ENCODE measurements around the gene KIAA0825. TPM values are rescaled to one million over a fixed set of nuclear protein-coding genes. Genes with fewer than 3 reads are reported as not detected.

The KIAA0825 gene
- total RNA-seq, 4 donors from 2014 or later = 4.8 to 11.8 (median 7.2) TPM

- Histone ChIP-seq H3K27ac (no peak overlapping the region), H3K9me3 (peaks cover 0 to 5% (median 0%) of the 10 kb centered on the region in 4 donors), H3K27me3 (no peaks in the 10 kb centered on the region), H3K4me3 (no peak overlapping the region), H3K4me1 (no peaks in the 10 kb centered on the region), H3K36me3 (peaks cover 0 to 4% (median 0%) of the 10 kb centered on the region in 3 donors)
- no peak for DNase-seq (ENCODE audit: low spot score in 2 of 2)
- 74 to 95% methylated on average over 4 of the region's 4 CpGs for WGBS, 2 donors
- TF ChIP-seq CTCF (IDR thresholded peaks at IDR 0.05) (no peak), EP300 (IDR thresholded peaks at IDR 0.05) (no peak), POLR2A (IDR thresholded peaks at IDR 0.05) (no peak)
Observed at GRCh38 chr5:94353605-94354004, 264.8 kb downstream of the KIAA0825 start.

DNA sequence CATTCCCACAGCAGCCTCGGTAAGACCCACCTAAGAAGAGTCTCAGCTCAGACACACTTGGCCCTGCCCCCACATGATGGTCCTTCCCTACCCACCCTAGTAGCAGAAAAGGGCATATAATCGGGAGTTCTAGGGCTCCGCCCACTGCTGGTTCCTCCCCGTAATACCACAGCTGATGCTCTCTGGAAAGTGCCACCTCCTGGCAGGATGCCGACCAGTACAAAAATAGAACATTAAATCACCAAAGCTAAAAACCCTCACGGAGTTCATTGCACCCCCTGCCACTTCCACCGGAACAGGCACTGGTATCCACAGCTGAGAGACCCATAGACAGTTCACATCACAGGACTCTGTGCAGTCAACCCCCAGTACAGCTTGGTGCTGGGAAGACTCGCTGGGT, 271.3 kb downstream of the KIAA0825 start:
- peaks cover 0 to 23% (median 0%) of the 10 kb centered on the region in 3 donors for H3K36me3 ChIP-seq

GRCh38 chr5:94345257-94345656, 273.1 kb downstream of the KIAA0825 start:
- TF ChIP-seq EP300 (IDR thresholded peaks at IDR 0.05) = no peak
- no peak for TF ChIP-seq POLR2A (IDR thresholded peaks at IDR 0.05)
- no peak for TF ChIP-seq CTCF (IDR thresholded peaks at IDR 0.05)
- Histone ChIP-seq H3K27me3 (no peaks in the 10 kb centered on the region), H3K4me1 (no peaks in the 10 kb centered on the region), H3K4me3 (no peak overlapping the region), H3K27ac (no peak overlapping the region), H3K36me3 (peaks cover 0 to 23% (median 0%) of the 10 kb centered on the region in 3 donors), H3K9me3 (peaks cover 0 to 20% (median 0%) of the 10 kb centered on the region in 4 donors)
- DNase-seq (ENCODE audit: low spot score in 2 of 2) = no peak

More for the DNA sequence above, 271.3 kb downstream of the KIAA0825 start:
- DNase-seq (ENCODE audit: low spot score in 2 of 2) = no peak
- Histone ChIP-seq H3K9me3 (peaks cover 0 to 20% (median 0%) of the 10 kb centered on the region in 4 donors), H3K4me3 (no peak overlapping the region), H3K27ac (no peak overlapping the region), H3K27me3 (no peaks in the 10 kb centered on the region), H3K4me1 (no peaks in the 10 kb centered on the region)
- no peak for TF ChIP-seq POLR2A (IDR thresholded peaks at IDR 0.05)
- no peak for TF ChIP-seq CTCF (IDR thresholded peaks at IDR 0.05)
- no peak for TF ChIP-seq EP300 (IDR thresholded peaks at IDR 0.05)
- WGBS, 2 donors = 94 to 97% methylated on average over 8 of the region's 8 CpGs

DNA sequence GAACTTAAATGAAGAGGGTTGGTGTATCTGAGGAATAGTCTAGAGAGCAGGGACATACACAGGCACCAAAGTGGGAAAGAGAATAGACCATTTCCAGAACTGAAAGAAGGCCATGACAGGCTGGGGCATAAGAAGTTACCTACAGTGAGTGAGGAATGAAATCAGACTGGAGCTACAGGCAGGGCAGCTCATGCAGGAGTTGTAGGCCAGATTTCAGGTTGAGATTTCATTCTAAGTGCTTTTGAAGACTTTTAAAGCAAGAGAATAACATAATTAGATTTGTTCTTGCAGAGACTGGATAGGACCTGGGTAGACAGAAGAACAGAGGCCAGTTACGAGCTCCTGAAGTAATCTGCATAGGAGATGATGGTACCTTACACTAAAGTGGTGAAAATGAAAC, 280.8 kb downstream of the KIAA0825 start:
- Histone ChIP-seq H3K9me3 (no peaks in the 10 kb centered on the region), H3K27me3 (no peaks in the 10 kb centered on the region), H3K4me3 (no peak overlapping the region), H3K4me1 (no peaks in the 10 kb centered on the region), H3K36me3 (peaks cover 0 to 8% (median 0%) of the 10 kb centered on the region in 3 donors), H3K27ac (no peak overlapping the region)
- DNase-seq (ENCODE audit: low spot score in 2 of 2) = no peak
- TF ChIP-seq EP300 (IDR thresholded peaks at IDR 0.05) (no peak), POLR2A (IDR thresholded peaks at IDR 0.05) (no peak), CTCF (IDR thresholded peaks at IDR 0.05) (no peak)
- WGBS, 2 donors = 97% methylated on average over 1 of the region's 1 CpG

- TF ChIP-seq CTCF (IDR thresholded peaks at IDR 0.05) (no peak), EP300 (IDR thresholded peaks at IDR 0.05) (no peak), POLR2A (IDR thresholded peaks at IDR 0.05) (no peak)
- 96 to 100% methylated on average over 2 of the region's 2 CpGs for WGBS, 2 donors
- no peak for DNase-seq (ENCODE audit: low spot score in 2 of 2)
- Histone ChIP-seq H3K27me3 (no peaks in the 10 kb centered on the region), H3K36me3 (peaks cover 0 to 8% (median 0%) of the 10 kb centered on the region in 3 donors), H3K4me1 (no peaks in the 10 kb centered on the region), H3K27ac (no peak overlapping the region), H3K4me3 (no peak overlapping the region), H3K9me3 (peaks cover 0 to 7% (median 0%) of the 10 kb centered on the region in 4 donors)
Observed at GRCh38 chr5:94335936-94336335, 282.5 kb downstream of the KIAA0825 start.

Data from tibial nerve (tissue), 4 donors.